Parathyroid adenoma (tissue), 2 donors: ENCODE measurements around the gene MYO16.

Source experiments
- H2AFZ ChIP-seq: fragments of 300-600 bp; sonication (generic); one replicate; pipeline ENCODE4 v1.7.0; 2017; ENCODE audit warnings: antibody characterized with exemption, mild to moderate bottlenecking
- H3K27ac ChIP-seq: fragments of 300-600 bp; sonication (generic); one replicate; pipeline ENCODE4 v1.7.0; 2017
- H3K27me3 ChIP-seq: fragments of 300-600 bp; sonication (generic); one replicate; pipeline ENCODE4 v1.7.0; 2017; ENCODE audit warnings: low read length; ENCODE audit not compliant: control insufficient read depth, insufficient read depth
- H3K36me3 ChIP-seq: fragments of 300-600 bp; sonication (generic); one replicate; pipeline ENCODE4 v1.7.0; 2017; ENCODE audit warnings: low read length; ENCODE audit not compliant: control insufficient read depth, insufficient read depth
- H3K4me1 ChIP-seq: fragments of 300-600 bp; sonication (generic); one replicate; pipeline ENCODE4 v1.7.0; 2017; ENCODE audit warnings: control low read depth
- H3K4me2 ChIP-seq: fragments of 300-600 bp; sonication (generic); one replicate; pipeline ENCODE4 v1.7.0; 2017; ENCODE audit warnings: low read length
- H3K4me3 ChIP-seq: fragments of 300-600 bp; sonication (generic); one replicate; pipeline ENCODE4 v1.7.0; 2017; ENCODE audit warnings: low read depth, low read length
- H3K79me2 ChIP-seq: fragments of 300-600 bp; sonication (generic); one replicate; pipeline ENCODE4 v1.7.0; 2017; ENCODE audit warnings: control low read depth
- H3K9ac ChIP-seq: fragments of 300-600 bp; sonication (generic); one replicate; pipeline ENCODE4 v1.7.0; 2017; ENCODE audit warnings: mild to moderate bottlenecking
- H3K9me3 ChIP-seq: fragments of 300-600 bp; sonication (generic); one replicate; pipeline ENCODE4 v1.7.0; 2017; ENCODE audit warnings: low read length; ENCODE audit not compliant: control insufficient read depth
- CTCF ChIP-seq: fragments of 300-600 bp; sonication (generic); IDR thresholded peaks from one replicate; pipeline ENCODE4 v1.7.0; 2017; ENCODE audit warnings: antibody characterized with exemption, mild to moderate bottlenecking
- donor health status: primary hyperparathyroidism.

Gene MYO16

GRCh38 chr13:109140479-109141349 is 511.3 kb downstream of the MYO16 start:
- no peak for TF ChIP-seq CTCF
- no peaks in the 10 kb centered on the region for H3K4me1 ChIP-seq
- H3K27ac ChIP-seq = no peak overlapping the region
- H3K36me3 ChIP-seq = no peaks in the 10 kb centered on the region
- H2AFZ ChIP-seq = no peak overlapping the region
- H3K79me2 ChIP-seq = no peaks in the 10 kb centered on the region
- H3K4me3 ChIP-seq = no peak overlapping the region
- H3K9ac ChIP-seq = no peak overlapping the region
- H3K27me3 ChIP-seq = no peaks in the 10 kb centered on the region
- no peaks in the 10 kb centered on the region for H3K9me3 ChIP-seq
- H3K4me2 ChIP-seq = no peak overlapping the region

DNA sequence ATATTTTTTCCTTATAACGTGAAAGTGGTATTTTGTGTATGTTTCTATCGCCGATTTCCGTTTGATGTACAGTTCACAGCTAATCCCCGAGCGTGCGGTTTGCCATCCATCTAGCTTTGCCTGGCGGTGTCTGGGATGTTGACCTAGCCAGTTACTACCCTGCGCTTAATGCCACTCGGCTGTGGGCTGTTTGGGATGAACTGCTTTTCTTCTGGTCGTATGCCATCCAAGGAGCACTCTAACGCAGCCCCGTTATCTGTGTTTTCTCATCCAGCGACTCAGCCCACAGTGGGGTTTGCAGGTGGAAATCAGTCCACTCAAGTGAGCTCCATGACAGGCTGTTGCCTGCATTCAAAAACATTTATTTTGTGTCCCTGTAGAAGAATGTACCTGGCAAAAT is 512.3 kb downstream of the MYO16 start:
- H3K9me3 ChIP-seq = no peaks in the 10 kb centered on the region
- no peak overlapping the region for H3K27ac ChIP-seq
- H3K79me2 ChIP-seq = no peaks in the 10 kb centered on the region
- H3K4me2 ChIP-seq = no peak overlapping the region
- no peak overlapping the region for H2AFZ ChIP-seq
- no peak overlapping the region for H3K4me3 ChIP-seq
- no peaks in the 10 kb centered on the region for H3K36me3 ChIP-seq
- H3K27me3 ChIP-seq = no peaks in the 10 kb centered on the region
- TF ChIP-seq CTCF = no peak
- H3K4me1 ChIP-seq = no peaks in the 10 kb centered on the region
- no peak overlapping the region for H3K9ac ChIP-seq

DNA sequence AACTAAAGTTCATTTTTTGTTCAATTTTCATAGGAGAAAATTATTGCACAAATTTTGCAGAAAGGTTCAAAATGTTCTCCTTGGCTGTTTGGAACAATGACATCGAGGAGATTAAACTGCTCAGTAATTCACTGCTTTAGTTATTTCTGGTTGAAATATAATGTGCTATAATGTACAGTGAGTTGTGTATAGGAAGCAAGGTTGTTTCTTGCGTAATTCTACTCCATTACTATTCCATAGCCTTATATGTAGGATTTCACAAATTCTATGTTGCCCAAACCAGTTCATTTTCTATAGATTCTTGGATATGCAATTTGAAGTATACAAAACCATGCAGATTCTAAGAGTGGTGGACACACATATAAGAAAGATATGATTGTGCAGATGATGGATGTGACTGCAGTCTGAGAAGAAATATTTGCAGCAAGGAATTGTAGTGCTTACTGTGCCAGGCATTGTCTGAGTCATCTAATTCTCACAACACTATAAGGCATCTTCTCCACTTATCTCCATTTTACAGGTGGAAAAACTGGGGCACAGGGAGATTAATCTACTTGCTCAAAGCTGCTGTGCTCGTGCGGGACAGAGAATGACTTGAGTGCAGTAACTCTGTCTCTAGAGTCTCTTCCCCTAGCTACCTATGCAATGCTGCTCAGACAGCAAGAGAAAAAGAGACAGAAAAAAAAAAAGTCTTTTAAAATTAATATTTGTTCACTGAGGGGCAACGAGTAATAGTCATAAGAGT is 515.5 kb downstream of the MYO16 start:
- TF ChIP-seq CTCF = no peak
- H3K27me3 ChIP-seq = no peaks in the 10 kb centered on the region

DNA sequence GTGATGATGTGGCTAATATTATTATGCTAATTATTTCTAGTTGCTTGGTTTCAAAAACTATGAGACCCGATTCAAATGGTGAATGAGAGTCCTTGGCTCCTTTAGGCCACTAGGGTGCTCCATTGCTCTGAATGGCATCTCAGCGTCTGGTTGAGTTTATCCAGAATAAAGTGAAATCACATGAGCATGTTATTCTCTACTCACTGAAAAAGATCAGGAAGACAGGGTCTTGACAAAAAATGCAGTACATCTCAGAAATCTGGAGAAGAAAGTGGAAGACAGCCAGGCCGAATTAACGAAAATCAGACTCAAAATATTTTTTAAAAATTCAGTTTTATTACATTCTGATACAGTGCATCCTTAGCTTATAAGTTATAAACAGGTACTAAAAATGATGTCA is 516.2 kb downstream of the MYO16 start:
- Histone ChIP-seq H3K27me3 (no peaks in the 10 kb centered on the region), H3K79me2 (no peaks in the 10 kb centered on the region), H3K4me2 (no peak overlapping the region), H3K27ac (no peak overlapping the region), H3K36me3 (no peaks in the 10 kb centered on the region), H3K4me3 (no peak overlapping the region), H2AFZ (no peak overlapping the region), H3K9ac (no peak overlapping the region), H3K9me3 (no peaks in the 10 kb centered on the region), H3K4me1 (no peaks in the 10 kb centered on the region)
- no peak for TF ChIP-seq CTCF

More for the DNA sequence above, 515.5 kb downstream of the MYO16 start:
- Histone ChIP-seq H3K4me3 (no peak overlapping the region), H3K27ac (no peak overlapping the region), H3K79me2 (no peaks in the 10 kb centered on the region), H3K9ac (no peak overlapping the region), H3K9me3 (no peaks in the 10 kb centered on the region), H3K4me1 (no peaks in the 10 kb centered on the region), H3K4me2 (no peak overlapping the region), H3K36me3 (no peaks in the 10 kb centered on the region), H2AFZ (no peak overlapping the region)
